ENCODE measurements around the gene WDR93. TPM values are rescaled to one million over a fixed set of nuclear protein-coding genes. Genes with fewer than 3 reads are reported as not detected.

WDR93 gene
- total RNA-seq, 1 experiment from 2014 or later, result not detected

GRCh38 chr15:89672221-89673164 lies 18.1 kb upstream of the WDR93 start:
- TF ChIP-seq STAT6 (CRISPR knock-in tag; conservative IDR thresholded peaks at IDR 0.05; ENCODE audit: low read depth), result no peak
- TF ChIP-seq TP53 (CRISPR knock-in tag; IDR thresholded peaks at IDR 0.05), result 0 out of 2 replicates have a peak, but pooled peaks have one; percentile 37
- no peak for TF ChIP-seq FOXP1 (CRISPR knock-in tag; IDR thresholded peaks at IDR 0.05; ENCODE audit: borderline replicate concordance)
- CTCF ChIA-PET, result interaction anchor here (0.5 to 1.9 kb wide), 43 partner anchors 9 to 648 kb away, joined by 3 to 33 read pairs (median 5); partner anchors contain the start of genes ANPEP, AP3S2, KIF7 and MESP1
- Mint-ChIP-seq H3K4me1 (no peaks in the 10 kb centered on the region; the same call in 1 of the 2 replicates), H3K36me3 (no peaks in the 10 kb centered on the region), H3K4me3 (no peak overlapping the region), H3K27ac (no peak overlapping the region), H3K9me3 (no peaks in the 10 kb centered on the region), H3K27me3 (ENCODE audit: low read depth) (peaks cover 4% of the 10 kb centered on the region; the same call in 1 of the 2 replicates)
- ATAC-seq, result peak; percentile 40
- no peak for DNase-seq (ENCODE audit: low spot score)
- POLR2A ChIA-PET, result no interaction called here

- no peaks in the 10 kb centered on the region for H3K36me3 Mint-ChIP-seq
- no peaks in the 10 kb centered on the region; the same call in 1 of the 2 replicates for H3K4me1 Mint-ChIP-seq
- TF ChIP-seq MXD4 (CRISPR knock-in tag; IDR thresholded peaks at IDR 0.05; ENCODE audit: borderline replicate concordance) (no peak), AFF4 (CRISPR knock-in tag; IDR thresholded peaks at IDR 0.05; ENCODE audit: borderline replicate concordance) (no peak), CTCF (IDR thresholded peaks at IDR 0.05) (peak; percentile 67), CBFB (CRISPR knock-in tag; IDR thresholded peaks at IDR 0.05; ENCODE audit: low read depth) (no peak), ZMAT4 (CRISPR knock-in tag; IDR thresholded peaks at IDR 0.05) (no peak)
- POLR2A ChIA-PET, result no interaction called here
- DNase-seq (ENCODE audit: low spot score) (peak; percentile 86), ATAC-seq (peak; percentile 96)
- no peak overlapping the region for H3K27ac Mint-ChIP-seq
- H3K4me3 Mint-ChIP-seq, result no peak overlapping the region
- peaks cover 2% of the 10 kb centered on the region; the same call in 1 of the 2 replicates for H3K27me3 Mint-ChIP-seq (ENCODE audit: low read depth)
- CTCF ChIA-PET, result interaction anchor here (0.5 to 1.9 kb wide), 44 partner anchors 8 to 647 kb away, joined by 3 to 33 read pairs (median 5); partner anchors contain the start of genes ANPEP, AP3S2, KIF7 and MESP1
- no peaks in the 10 kb centered on the region for H3K9me3 Mint-ChIP-seq
Measured at GRCh38 chr15:89673165-89673512, 17.5 kb upstream of the WDR93 start.

GRCh38 chr15:89674526-89674925 lies 16.1 kb upstream of the WDR93 start:
- POLR2A ChIA-PET, result no interaction called here
- Mint-ChIP-seq H3K4me1 (no peaks in the 10 kb centered on the region; the same call in 1 of the 2 replicates), H3K4me3 (no peak overlapping the region), H3K27ac (no peak overlapping the region), H3K36me3 (no peaks in the 10 kb centered on the region), H3K9me3 (no peaks in the 10 kb centered on the region), H3K27me3 (ENCODE audit: low read depth) (no peaks in the 10 kb centered on the region)
- DNase-seq (ENCODE audit: low spot score), result no peak
- CTCF ChIA-PET, result interaction anchor here (0.8 to 1.9 kb wide), 3 partner anchors 27 to 316 kb away, joined by 3 to 5 read pairs (median 5); no protein-coding TSS in a partner anchor
- ATAC-seq, result no peak
- TF ChIP-seq SMAD4 (CRISPR knock-in tag; IDR thresholded peaks at IDR 0.05), result no peak
- TF ChIP-seq ETV6 (CRISPR knock-in tag; IDR thresholded peaks at IDR 0.05), result no peak
- TF ChIP-seq ZBTB43 (CRISPR knock-in tag; IDR thresholded peaks at IDR 0.05), result no peak
- no peak for TF ChIP-seq ZNF396 (CRISPR knock-in tag; IDR thresholded peaks at IDR 0.05; ENCODE audit: borderline replicate concordance)
- TF ChIP-seq ZNF232 (CRISPR knock-in tag; IDR thresholded peaks at IDR 0.05), result no peak
- no peak for TF ChIP-seq ATF3 (CRISPR knock-in tag; conservative IDR thresholded peaks at IDR 0.05)
- no peak for TF ChIP-seq TEAD1 (CRISPR knock-in tag; IDR thresholded peaks at IDR 0.05)
- no peak for TF ChIP-seq CBFB (CRISPR knock-in tag; IDR thresholded peaks at IDR 0.05; ENCODE audit: low read depth)
- no peak for TF ChIP-seq ZNF219 (CRISPR knock-in tag; IDR thresholded peaks at IDR 0.05; ENCODE audit: borderline replicate concordance)
- TF ChIP-seq ZBTB21 (CRISPR knock-in tag; IDR thresholded peaks at IDR 0.05; ENCODE audit: borderline replicate concordance), result no peak
- TF ChIP-seq USF2 (CRISPR knock-in tag; IDR thresholded peaks at IDR 0.05), result no peak

Data from WTC11 (cell line).